Fibroblast of gingiva (primary cell): ENCODE results near the gene POC1B.
A peak's percentile ranks its signal among the peaks of the same experiment; 100 is the strongest.

ENCODE experiments used
- DNase-seq: peaks from one replicate; pipeline ENCODE4 v3.0.0-alpha.2; 2011; ENCODE audit warnings: low read depth

Gene POC1B

GRCh38 chr12:89421092-89421835 is 104.6 kb downstream of the POC1B start:
- DNase-seq: no peak

GRCh38 chr12:89418228-89418910 is 107.5 kb downstream of the POC1B start:
- DNase-seq: no peak

DNA sequence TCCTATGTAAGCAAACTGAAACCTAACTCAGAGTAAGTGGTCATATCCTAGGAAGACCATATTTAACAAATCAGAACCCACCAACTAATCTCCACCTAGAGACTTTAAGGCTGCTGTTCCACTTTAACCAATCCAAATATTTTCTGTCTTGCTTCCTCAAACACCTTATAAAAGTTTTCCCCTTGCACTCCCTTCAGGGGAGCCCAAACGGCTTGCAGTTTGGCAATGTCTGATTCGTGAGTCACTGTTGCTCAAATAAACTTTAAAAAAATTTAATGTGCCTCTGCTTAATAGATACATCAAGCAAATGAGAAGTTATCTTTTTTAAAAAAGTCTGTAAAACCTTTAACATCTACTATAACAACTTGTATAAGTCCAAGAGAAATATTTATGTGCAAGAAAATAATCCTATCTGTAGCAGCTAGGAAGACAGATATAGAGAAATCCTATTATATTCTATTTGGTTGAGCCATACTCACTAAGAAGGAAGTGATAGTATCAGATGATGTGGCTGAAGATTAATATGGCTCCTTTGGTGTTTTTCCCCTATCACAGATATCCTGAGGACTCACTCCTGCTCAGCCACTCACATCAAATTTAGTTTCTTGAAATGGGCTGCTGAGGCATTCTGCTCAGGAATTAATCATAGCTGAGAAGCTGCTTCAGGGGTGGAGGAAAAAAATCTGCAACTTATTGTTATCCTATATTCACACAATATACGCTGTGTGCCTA is 108.4 kb downstream of the POC1B start:
- DNase-seq: peak; percentile 10

DNA sequence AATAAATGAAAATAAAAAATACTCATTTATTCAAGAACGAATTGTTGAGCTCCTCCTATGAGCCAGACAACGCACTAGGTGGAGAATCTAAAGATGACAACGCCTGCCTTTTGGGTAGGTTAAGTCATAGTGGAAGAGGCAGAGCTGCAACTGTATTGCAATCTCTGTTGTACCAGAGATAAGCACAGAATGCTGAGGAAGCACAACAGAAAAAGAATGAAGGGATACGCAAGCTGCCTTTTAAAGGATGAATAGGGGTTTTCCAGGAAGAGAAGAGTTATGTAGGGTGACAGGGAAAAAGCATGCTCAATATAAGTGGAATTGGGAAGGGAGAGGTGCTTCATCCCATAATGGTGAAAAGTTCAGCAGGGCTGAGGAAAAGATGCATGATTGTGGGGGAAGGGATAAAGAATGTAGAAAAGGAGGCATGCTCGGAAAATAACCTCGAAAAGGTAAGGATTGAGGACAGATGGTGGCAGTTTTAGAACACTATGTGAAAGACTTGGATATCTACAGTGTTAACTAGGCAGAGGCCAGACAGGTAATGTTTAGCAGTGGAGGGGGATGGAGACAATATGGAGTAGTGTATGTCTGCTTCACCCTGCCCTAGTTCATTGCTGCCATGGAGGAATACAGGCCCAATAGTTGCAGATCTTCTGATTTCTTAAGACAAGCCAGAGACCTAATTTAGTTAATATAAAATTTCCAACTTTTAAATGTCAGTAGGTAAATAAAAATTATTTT is 109.6 kb downstream of the POC1B start:
- no peak for DNase-seq

GRCh38 chr12:89414851-89415250 is 111.0 kb downstream of the POC1B start:
- peak; percentile 77 for DNase-seq

DNA sequence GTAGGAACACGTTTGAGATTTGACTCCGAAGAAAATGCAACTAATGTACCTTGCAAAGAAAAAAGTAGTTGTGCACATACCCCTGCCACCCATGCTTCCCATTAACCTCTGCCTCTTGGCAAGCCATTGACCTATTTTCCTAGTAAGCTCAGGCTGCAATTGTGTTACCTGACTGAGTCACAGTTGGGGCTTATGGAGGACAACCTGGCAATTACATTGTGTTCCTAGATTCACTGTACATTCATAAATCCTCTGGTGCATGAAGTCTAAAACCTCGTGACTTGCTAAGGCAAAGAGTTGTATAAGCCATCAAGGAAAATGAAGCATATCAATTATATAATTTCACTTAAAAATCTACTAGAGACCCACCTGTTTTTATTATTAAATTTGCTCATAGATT is 111.5 kb downstream of the POC1B start:
- DNase-seq: no peak

DNA sequence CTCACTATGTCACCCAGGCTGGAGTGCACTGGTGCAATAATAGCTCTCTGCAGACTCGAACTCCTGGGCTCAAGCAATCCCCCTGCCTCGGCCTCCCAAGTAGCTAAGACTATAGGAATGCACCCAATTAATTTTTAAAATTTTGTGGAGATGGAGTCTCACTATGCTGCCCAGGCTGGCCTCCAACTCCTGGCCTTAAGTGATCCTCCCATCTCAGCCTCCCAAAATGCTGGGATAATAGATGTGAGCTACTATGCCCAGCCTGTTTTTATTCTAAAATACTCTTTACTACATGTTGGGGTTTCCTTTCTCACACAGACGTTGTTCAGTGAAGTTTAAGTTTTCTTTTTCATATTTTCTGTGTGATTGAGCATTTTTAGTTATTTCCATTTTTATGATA is 112.6 kb downstream of the POC1B start:
- DNase-seq: no peak

- no peak for DNase-seq
Measured at GRCh38 chr12:89412665-89413064, 113.2 kb downstream of the POC1B start.

DNA sequence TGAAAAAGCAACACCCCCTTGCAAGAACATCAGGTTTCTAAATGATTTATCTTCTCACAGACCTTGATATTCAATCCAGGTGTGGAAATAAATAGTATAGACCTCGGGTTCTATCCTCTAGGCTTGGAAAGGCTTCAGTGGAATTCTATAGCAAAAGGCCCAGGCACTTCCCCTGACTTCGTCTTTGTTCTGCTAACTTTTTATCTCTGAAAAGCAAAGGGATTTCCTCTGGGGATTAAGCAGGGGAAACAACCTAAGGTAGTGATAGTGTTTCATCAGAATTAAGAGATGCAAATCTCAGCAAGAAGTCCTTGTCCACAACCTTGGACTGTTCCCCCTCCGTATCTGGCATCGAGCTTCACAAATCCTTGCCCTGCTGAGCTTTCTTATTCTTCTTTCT is 114.0 kb downstream of the POC1B start:
- no peak for DNase-seq

GRCh38 chr12:89411234-89411633 is 114.6 kb downstream of the POC1B start:
- no peak for DNase-seq

- DNase-seq: no peak
Measured at GRCh38 chr12:89405626-89406345, 120.1 kb downstream of the POC1B start.

GRCh38 chr12:89401433-89402058 is 124.3 kb downstream of the POC1B start:
- no peak for DNase-seq

DNA sequence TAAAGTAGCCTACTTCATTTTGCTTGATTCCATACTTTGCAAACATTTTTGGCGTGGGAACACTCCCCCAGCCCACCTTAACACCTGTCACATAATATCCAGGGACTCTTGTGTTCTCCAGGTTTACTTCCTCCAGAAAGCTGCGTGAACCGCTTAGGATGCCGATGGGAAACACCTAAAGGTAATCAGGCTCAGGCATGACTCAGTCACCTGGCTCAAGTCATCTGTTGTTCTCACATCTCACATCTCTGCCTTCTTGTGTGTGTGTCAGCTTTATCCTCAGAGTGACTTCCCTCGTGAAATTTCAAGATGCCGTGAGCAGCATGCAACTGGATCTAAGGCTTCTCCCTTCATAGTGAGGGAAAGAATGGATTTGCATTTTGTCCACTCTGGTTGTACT is 125.4 kb downstream of the POC1B start:
- no peak for DNase-seq

- no peak for DNase-seq
Measured at GRCh38 chr12:89395712-89396111, 130.1 kb downstream of the POC1B start.

GRCh38 chr12:89393551-89394121 is 132.2 kb downstream of the POC1B start:
- DNase-seq: no peak

DNA sequence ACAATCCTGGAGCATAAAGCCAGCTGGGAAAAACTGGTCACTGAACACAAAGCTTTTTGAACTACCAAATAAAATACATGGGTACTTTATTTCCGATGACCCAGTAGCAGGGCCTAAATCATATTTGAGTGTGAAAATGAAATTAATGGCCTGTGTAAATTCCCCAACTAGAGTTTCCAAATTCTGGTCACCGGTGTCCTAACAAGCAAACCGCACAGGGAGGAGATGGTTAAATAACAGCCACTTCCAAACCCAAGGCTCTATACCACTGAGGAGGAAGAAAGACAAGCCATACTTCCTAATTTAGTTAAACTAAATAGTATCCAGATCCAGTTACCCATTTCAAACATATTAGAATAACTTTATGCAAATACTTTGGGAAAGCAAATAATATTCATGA is 133.5 kb downstream of the POC1B start:
- DNase-seq: no peak

GRCh38 chr12:89391726-89392336 is 134.0 kb downstream of the POC1B start:
- no peak for DNase-seq

- DNase-seq: peak; percentile 60
Measured at GRCh38 chr12:89390802-89391673, 134.8 kb downstream of the POC1B start.
